Uterine smooth muscle cell (primary cell): ENCODE measurements around the gene TRIM15. TPM values are rescaled to one million over a fixed set of nuclear protein-coding genes. Genes with fewer than 3 reads are reported as not detected.

Experiments
- total RNA-seq: library from RNA; depleted of rRNA; stranded (reverse); fragments of >200 nt; gene quantifications from 2 replicates; pipeline ENCODE4 v1.2.3, GENCODE V29; 2014

TRIM15 gene
- not detected in 2 replicates for total RNA-seq

DNA sequence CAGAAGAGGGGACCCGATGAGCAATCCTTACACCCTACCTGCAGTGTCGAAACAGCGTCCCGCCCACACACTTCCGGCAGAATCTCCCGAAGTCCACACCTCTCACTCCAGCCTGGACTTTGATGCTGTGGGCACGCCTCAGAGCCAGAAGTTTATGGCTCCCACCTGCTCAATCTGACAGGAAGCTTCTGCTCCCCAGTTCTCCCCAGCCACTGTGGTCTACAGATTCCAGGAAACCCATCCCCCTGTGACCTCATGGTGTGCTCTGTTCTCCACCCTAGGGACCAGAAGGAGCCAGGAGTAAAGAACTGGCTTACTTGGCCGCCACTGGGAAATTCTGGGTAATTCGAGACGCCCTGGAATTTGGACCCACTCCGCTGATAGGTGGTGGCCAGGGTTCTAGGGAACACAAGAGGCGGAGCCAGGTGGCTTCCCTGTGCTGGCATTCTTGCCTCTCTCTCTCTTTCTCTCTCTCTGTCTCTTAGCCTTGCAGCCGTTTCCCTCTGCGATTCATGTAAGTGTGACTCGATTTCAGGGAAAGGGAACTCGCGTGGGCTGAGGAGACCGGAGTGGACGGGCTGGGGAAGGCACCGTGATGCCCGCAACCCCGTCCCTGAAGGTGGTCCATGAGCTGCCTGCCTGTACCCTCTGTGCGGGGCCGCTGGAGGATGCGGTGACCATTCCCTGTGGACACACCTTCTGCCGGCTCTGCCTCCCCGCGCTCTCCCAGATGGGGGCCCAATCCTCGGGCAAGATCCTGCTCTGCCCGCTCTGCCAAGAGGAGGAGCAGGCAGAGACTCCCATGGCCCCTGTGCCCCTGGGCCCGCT lies at the start of gene TRIM15:
TSS of gene TRIM15 (plus strand) at position 457 of the 828 bp plus-strand sequence. CDS start at position 596, 139 bp downstream.

DNA sequence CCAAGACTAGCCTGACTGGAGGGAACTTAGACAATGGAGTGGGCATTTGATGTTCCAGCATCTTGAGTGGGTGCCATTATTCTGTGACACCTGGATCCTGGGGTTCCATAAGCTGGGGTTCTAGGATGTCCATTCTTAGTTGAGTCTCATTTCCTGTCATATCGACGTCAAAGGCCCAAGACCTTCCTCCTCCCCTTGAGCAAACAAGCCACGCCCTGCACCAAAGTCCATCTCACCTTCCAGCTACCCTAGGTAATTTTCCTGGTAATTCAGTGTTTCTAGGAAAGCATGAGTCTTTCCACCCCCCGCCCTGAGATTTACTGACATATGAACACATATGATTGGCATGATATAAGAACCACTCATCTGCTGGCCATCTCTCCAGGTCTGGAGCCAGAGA lies 27.6 kb upstream of the TRIM15 start, which contains the start of gene TRIM40:
TSS of gene TRIM40 (plus strand) at position 384 of the 400 bp plus-strand sequence. CDS start 897 bp downstream, outside the sequence.

DNA sequence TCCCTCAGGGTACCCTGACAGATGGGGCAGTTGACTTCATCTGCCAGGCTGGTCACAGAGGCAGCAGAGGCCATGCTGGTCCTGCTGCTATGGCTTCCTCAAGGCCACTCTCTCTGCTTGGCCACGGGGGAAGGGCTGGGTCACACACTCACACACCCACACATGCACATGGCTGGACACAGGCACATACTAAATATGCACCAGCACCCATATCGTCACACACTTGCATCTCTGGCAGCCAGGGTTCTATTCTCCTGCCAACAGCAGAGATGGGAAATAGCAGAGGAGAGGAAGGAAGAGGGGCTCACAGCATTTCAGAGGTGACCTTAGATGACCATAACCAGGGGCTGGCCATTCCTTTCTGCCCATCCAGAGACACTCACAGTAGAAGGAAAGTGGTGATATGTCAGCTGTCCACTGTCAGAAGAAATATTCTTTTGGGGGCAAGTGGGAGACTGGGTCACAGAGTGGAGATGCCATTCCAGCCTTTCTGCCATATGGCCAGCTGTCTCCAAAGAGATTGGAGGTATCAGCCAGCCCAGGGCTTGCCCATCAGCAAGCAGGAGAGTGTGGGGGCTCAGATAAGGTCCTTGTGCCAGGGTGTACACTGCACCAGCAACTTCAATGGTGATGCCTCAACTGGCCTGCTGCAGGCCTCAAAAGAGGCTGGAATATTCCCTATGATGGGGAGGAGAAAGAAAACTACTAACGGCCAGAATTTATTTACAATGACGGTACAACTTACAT lies 2.4 kb upstream of the TRIM15 start, which contains the start of gene TRIM10:
TSS of gene TRIM10 (minus strand) at position 427 of the 747 bp plus-strand sequence. CDS start at position 74, 353 bp downstream.

DNA sequence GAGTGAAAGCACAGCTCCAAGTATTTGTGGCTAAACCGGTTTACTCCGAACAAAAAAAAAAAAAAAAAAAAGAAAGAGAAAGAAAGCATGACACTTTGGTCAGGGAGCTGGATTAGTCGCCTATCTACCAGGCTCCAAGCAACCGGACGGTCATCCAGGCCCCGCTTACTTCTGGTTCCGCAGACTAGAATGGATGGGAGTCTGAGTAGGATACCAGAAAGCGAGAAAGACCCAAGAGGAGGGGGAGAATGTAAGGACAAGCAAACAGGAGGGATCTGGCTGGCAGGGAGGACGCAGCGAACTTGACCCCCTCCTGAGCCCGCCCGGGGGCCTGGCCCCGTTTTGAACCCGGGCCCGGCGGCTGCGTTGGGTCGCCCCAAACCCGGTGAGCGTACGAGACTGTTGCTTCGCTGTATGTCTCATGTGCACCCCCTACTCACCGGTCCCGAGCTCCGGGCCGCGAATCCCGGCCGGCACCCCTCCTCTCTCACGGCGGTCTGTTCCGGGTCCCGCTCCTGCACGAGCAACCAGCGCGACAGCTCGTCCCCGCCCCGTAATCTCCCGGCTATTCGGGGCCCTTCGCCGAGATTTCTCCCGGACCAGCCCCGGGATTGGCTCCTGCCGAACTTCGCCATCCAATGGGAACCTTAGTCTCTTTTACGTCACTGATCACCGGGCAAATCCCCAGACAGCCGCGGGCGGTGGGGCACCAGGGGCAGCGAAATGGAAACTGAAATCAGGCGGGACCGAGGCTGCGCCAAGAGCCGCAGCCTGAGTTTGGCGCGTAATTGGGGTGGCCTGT lies 49.7 kb downstream of the TRIM15 start, which contains the start of gene TRIM26:
TSS of gene TRIM26 (minus strand) at position 542 of the 802 bp plus-strand sequence. CDS start 14,303 bp downstream, outside the sequence.

Other genes starting within 250 kb of the TRIM15 start
- gene HLA-A, start 221.0 kb upstream of the TRIM15 start, total RNA-seq, result 202 and 369 TPM in 2 replicates
- 34.8 and 39.0 TPM in 2 replicates for gene POLR1H, start 102.3 kb upstream of the TRIM15 start, total RNA-seq
- 10.3 and 11.9 TPM in 2 replicates for gene PPP1R11, start 96.3 kb upstream of the TRIM15 start, total RNA-seq
- gene RNF39, start 87.8 kb upstream of the TRIM15 start, total RNA-seq, result not detected in 2 replicates
- gene TRIM31, start 50.5 kb upstream of the TRIM15 start, total RNA-seq, result not detected in 2 replicates
- not detected in 2 replicates for gene TRIM40, start 27.4 kb upstream of the TRIM15 start, total RNA-seq
- 0.12 TPM in 1 of 2 replicates, not detected in the other for gene TRIM10, start 2.3 kb upstream of the TRIM15 start, total RNA-seq
- gene TRIM26, start 49.9 kb downstream of the TRIM15 start, total RNA-seq, result 24.0 and 28.9 TPM in 2 replicates
- gene TRIM39, start 163.4 kb downstream of the TRIM15 start, total RNA-seq, result 8.4 and 13.9 TPM in 2 replicates
- gene RPP21, start 181.6 kb downstream of the TRIM15 start, total RNA-seq, result 28.9 and 30.0 TPM in 2 replicates